Activated CD4-positive, CD25-positive, alpha-beta regulatory T cell treated with anti-CD3 and anti-CD28 coated beads, Interleukin-2, amount 50 U/mL, for 16 hours (primary cell): ENCODE results near the gene CHRNG.

Source experiments
- DNase-seq: peaks from one replicate; pipeline ENCODE4 v3.0.0-alpha.2; 2020; ENCODE audit warnings: low read depth, low spot score

CHRNG gene, protein sequence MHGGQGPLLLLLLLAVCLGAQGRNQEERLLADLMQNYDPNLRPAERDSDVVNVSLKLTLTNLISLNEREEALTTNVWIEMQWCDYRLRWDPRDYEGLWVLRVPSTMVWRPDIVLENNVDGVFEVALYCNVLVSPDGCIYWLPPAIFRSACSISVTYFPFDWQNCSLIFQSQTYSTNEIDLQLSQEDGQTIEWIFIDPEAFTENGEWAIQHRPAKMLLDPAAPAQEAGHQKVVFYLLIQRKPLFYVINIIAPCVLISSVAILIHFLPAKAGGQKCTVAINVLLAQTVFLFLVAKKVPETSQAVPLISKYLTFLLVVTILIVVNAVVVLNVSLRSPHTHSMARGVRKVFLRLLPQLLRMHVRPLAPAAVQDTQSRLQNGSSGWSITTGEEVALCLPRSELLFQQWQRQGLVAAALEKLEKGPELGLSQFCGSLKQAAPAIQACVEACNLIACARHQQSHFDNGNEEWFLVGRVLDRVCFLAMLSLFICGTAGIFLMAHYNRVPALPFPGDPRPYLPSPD

DNA sequence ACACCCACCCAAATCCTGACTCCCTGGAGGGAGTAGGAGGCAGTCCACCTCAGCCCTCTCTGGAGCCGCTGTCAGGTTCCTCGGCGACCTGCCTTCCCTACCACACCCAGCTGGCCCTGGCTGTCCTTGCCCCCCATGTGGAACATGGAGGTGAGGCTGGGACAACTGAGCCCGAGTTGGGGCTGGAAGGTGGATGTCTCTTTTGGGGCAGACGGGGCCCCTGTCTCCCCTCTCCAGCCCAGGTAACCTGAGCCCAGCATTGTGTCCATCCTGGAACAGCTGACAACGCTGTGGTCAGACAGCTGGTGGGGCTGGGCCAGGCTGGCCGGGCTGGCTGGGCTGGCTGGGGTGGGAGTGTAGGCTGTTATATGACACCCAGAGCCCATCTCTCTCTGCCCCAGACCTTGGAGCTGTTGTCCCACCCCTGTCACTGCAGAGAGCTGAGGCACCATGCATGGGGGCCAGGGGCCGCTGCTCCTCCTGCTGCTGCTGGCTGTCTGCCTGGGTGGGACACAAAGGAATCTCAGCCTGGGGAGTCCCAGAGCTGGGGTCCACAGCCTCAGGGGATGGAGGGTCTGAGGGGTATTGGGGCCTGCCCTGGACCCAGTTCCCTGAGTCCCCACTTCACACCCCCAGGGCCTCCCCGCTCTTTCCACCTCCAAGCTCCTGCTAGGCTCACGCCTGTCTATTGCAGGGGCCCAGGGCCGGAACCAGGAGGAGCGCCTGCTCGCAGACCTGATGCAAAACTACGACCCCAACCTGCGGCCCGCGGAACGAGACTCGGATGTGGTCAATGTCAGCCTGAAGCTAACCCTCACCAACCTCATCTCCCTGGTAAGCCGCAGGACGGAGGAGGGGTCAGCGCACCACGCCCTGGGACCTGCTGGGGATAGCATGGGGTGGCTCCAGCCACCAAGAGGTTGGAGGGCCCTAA, at the start of gene CHRNG:
TSS of gene CHRNG (plus strand) at position 395 of the 934 bp plus-strand sequence. CDS start at position 451, 56 bp downstream.
- DNase-seq: no peak

GRCh38 chr2:232490221-232491138, 49.0 kb upstream of the CHRNG start:
- no peak for DNase-seq

GRCh38 chr2:232491139-232491780, 48.2 kb upstream of the CHRNG start:
- no peak for DNase-seq

DNA sequence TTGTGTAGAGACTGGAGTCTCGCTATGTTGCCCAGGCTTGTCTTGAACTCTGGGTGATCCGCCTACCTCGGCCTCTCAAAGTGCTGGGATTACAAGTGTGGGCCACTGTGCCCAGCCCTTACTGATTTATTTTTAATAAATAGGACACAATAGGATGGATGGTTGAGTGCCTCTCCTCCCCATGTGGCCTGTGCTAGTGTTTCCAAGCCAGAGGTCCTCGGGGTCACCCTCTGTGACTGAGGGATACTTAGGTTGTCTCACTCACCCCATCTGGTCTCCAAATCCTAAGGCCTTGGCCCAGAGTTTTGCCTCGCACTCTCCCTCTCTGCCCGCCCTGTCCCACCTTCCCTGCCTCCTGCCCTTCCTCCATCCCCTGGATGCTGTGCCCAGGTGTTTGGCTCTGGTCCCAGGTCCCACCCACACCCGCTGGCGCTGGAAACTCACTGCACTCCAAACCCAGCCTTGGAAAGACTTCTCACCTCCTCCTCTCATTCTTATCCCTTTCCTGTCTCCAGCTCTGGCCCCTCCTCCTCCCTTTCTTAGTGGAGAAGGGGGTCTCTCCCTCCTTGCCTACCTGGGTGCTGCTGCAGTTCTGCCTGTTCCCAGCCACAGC, 47.1 kb upstream of the CHRNG start:
- DNase-seq: no peak

DNA sequence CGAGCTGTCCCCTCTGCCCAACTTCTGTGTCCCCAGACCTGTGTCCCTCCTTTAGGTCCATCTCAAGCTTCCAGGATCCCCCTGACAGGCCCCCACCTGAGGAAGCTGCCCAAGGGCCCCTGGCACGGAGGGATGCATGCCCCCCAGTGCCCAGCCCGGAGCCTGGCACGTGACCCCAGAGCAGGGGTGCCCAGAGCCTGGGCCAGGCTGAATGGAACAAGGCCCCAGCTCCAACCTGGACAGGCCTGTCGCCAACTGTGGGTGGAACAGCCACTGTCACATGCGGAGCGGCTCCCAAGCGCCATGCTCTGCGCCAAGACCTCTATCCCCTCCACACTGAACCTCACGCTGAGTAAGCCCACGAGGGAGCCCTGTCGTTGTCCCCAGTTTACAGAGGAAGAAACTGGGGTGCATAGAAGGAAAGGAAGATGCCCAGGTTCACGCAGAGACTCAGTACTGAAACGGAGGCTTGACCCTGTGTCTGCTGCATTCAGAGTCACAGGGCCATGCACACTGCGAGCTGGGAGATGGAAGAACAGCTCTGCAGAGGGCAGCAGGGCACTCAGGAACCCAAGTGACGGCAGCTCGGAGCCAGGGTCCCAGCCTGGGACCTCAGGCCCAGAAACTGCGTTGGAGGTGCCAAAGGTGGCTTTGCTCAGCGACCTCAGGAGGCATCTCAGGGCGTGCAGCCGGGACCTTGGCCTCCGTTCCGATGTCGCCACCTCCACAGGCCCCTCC, 46.4 kb upstream of the CHRNG start:
- no peak for DNase-seq

GRCh38 chr2:232493701-232494474, 45.6 kb upstream of the CHRNG start:
- no peak for DNase-seq

- no peak for DNase-seq
These were observed 45.0 kb upstream of the CHRNG start for GRCh38 chr2:232494542-232494941.

DNA sequence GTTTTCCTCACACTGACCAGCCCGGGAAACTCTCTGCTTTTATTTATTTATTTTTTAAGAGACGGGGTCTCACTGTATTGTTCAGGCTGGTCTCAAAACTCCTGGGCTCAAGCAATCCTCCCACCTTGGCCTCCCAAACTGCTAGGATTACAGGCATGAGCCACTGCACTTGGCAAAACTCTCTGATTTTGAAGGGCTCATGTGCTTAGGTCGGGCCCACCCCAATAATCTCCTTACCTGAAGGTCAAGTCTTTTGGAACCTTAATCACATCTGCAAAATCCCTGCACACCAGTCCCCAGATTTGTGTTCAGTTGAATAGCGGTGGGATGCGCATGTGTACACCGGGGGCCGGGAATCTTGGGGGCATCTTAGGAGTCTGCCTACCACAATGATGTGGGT, 44.2 kb upstream of the CHRNG start:
- DNase-seq: no peak

- DNase-seq: no peak
These were observed 42.8 kb upstream of the CHRNG start for GRCh38 chr2:232496501-232497270.

- DNase-seq: no peak
These were observed 42.1 kb upstream of the CHRNG start for GRCh38 chr2:232497348-232497747.

DNA sequence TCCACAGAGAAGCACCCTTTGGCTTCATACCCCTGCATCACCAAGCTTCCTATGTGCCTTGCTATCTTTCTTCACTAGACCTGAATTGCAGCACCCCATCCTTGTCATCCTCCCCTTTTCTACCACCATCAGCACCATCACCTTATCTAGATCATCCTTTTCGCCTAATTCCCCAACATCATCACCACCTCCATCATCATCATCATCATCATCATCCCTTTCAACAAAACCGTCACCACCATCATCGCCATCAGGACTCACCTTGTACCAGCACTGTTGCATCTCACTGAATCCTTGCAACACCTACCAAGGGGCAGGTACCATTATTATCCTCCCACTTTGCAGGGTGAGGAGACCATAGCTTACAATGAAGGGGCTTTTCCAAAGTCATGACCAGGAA, 41.0 kb upstream of the CHRNG start:
- no peak for DNase-seq

GRCh38 chr2:232501331-232501771, 38.1 kb upstream of the CHRNG start:
- no peak for DNase-seq

- DNase-seq: no peak
These were observed 37.6 kb upstream of the CHRNG start for GRCh38 chr2:232501794-232502390.

DNA sequence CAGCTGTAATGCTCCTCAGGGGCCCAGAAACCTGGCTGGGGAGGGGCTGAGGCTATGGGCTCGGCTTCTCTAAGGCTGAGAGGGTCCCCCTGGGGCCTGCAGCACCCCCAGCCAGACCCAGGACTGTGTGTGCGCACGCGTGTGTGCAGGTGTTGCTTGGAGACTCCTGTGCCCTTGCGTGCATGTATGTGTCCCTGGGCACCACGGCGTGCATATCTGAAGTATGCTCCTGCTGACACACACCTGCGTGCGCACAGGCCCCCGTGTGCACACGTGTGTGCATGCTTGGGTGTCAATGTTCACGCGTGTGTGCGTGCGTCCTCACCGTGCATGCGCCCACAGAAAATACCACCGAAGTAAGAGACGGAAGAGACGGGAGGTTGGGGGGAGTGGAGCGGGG, 37.0 kb upstream of the CHRNG start:
- no peak for DNase-seq

- DNase-seq: no peak
These were observed 36.3 kb upstream of the CHRNG start for GRCh38 chr2:232502911-232503808.

DNA sequence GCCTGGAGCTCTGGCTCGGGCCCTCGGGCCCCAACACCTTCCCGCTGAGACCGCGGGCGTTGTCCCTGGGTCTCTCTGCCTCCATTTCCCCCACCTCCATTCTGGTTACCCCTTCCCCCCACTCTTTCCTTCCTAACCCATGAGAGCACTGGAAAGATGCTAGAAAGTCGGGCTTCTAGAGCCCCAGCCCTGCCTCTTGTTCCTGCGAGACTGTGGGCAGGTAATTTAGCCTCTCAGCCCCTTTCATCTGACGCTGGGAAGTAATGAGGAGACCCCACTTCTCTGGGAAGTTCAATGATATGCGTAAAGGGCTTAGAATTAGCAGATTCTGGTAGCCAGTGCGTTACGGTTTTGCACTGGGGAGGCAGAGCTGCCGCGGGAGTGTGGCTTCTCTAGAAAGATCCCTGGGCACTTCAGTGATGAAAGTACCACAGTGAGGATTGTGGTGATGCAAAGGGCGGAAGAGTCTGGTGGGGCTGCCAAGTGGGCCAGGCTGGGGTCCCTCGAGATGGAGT, 35.6 kb upstream of the CHRNG start:
- DNase-seq: no peak
